Gastroesophageal sphincter (tissue), 4 donors: Measurements from ENCODE around the gene CASQ1. TPM values are rescaled to one million over a fixed set of nuclear protein-coding genes. Genes with fewer than 3 reads are reported as not detected.

Experiments used
- ATAC-seq: fragments of 150-250 bp; one replicate; pipeline ENCODE4 v1.9.1; 2016; ENCODE audit warnings: mild to moderate bottlenecking, moderate library complexity
- H3K27ac ChIP-seq, 4 donors: fragments of 200-600 bp; sonication (generic) in 3 of 4; 1 replicate in 3 of 4; 2 replicates in 1 of 4; pipeline ENCODE4 v1.5.1; 2016 to 2019
- H3K27me3 ChIP-seq: fragments of 200-600 bp; sonication (generic); one replicate; pipeline ENCODE4 v1.5.1; 2019
- H3K36me3 ChIP-seq, 2 donors: fragments of 200-600 bp; sonication (generic); one replicate each; pipeline ENCODE4 v1.5.1; 2019; ENCODE audit warnings: control low read depth in 1 of 2
- H3K4me1 ChIP-seq, 3 donors: fragments of 200-600 bp; sonication (generic); 1 replicate in 2 of 3; 2 replicates in 1 of 3; pipeline ENCODE4 v1.5.1; 2016 to 2019; ENCODE audit warnings: control low read depth in 2 of 3
- H3K4me3 ChIP-seq, 2 donors: fragments of 200-600 bp; sonication (generic); one replicate each; pipeline ENCODE4 v1.5.1; 2019; ENCODE audit warnings: mild to moderate bottlenecking in 1 of 2, moderate library complexity in 1 of 2
- H3K9me3 ChIP-seq, 3 donors: fragments of 200-600 bp; sonication (generic); one replicate each; pipeline ENCODE4 v1.5.1; 2017 to 2019; ENCODE audit warnings: control low read depth in 2 of 3
- CTCF ChIP-seq, 4 experiments: fragments of 200-600 bp in 2 of 4; fragments of 450-650 bp in 2 of 4; sonication (generic) in 1 of 4; IDR thresholded peaks; one replicate each; pipeline ENCODE4 v1.5.1; 2017 to 2019; ENCODE audit warnings: antibody characterized with exemption in 4 of 4, mild to moderate bottlenecking in 2 of 4, moderate library complexity in 2 of 4
- EP300 ChIP-seq: sonication (generic); formaldehyde crosslinking; IDR thresholded peaks from one replicate; pipeline ENCODE4 v1.6.1; 2017; ENCODE audit warnings: antibody characterized with exemption, mild to moderate bottlenecking
- POLR2A ChIP-seq, 2 donors: fragments of 450-650 bp; IDR thresholded peaks; one replicate each; pipeline ENCODE4 v1.6.1; 2017; ENCODE audit warnings: antibody characterized with exemption in 2 of 2, mild to moderate bottlenecking in 2 of 2, moderate library complexity in 1 of 2
- POLR2AphosphoS5 ChIP-seq: sonication (generic); formaldehyde crosslinking; IDR thresholded peaks from one replicate; pipeline ENCODE4 v1.6.1; 2017; ENCODE audit warnings: antibody characterized with exemption
- WGBS, 2 donors: methylation state at CpG; one replicate each; pipeline ENCODE4 v1.1.5; 2018; ENCODE audit warnings: low coverage in 1 of 2; 5-methylcytosine and 5-hydroxymethylcytosine counted together
- total RNA-seq, 4 donors: library from RNA; depleted of rRNA; stranded (reverse); fragments of >200 nt; gene quantifications; one replicate each; pipeline ENCODE4 v1.1.0, GENCODE V29; 2016

CASQ1 gene
- total RNA-seq, 4 donors from 2014 or later: 1.3 to 8.8 (median 2.2) TPM

GRCh38 chr1:160178731-160179130 lies 11.6 kb upstream of the CASQ1 start:
- no peak for ATAC-seq
- Histone ChIP-seq H3K4me3 (no peak overlapping the region), H3K9me3 (no peaks in the 10 kb centered on the region), H3K36me3 (no peaks in the 10 kb centered on the region), H3K4me1 (no peaks in the 10 kb centered on the region), H3K27me3 (no peaks in the 10 kb centered on the region), H3K27ac (no peak overlapping the region)
- WGBS, 2 donors: 89 to 93% methylated on average over 2 of the region's 2 CpGs
- no peak for TF ChIP-seq POLR2AphosphoS5
- TF ChIP-seq POLR2A (IDR thresholded peaks at IDR 0.05): no peak
- no peak for TF ChIP-seq EP300
- no peak for TF ChIP-seq CTCF (IDR thresholded peaks at IDR 0.05)

- TF ChIP-seq EP300: no peak
- no peak for TF ChIP-seq POLR2A (IDR thresholded peaks at IDR 0.05)
- TF ChIP-seq CTCF (IDR thresholded peaks at IDR 0.05): no peak
- no peak for TF ChIP-seq POLR2AphosphoS5
- no peak for ATAC-seq
Measured at GRCh38 chr1:160179336-160179735, 11.0 kb upstream of the CASQ1 start.

GRCh38 chr1:160186246-160186645 lies 4.1 kb upstream of the CASQ1 start:
- Histone ChIP-seq H3K4me1 (peaks cover 0 to 21% (median 8%) of the 10 kb centered on the region in 3 donors), H3K27ac (no peak overlapping the region), H3K4me3 (no peak overlapping the region), H3K27me3 (no peaks in the 10 kb centered on the region), H3K36me3 (no peaks in the 10 kb centered on the region), H3K9me3 (no peaks in the 10 kb centered on the region)
- WGBS, 2 donors: 88 to 100% methylated on average over 1 to 7 of the region's 7 CpGs
- TF ChIP-seq EP300: no peak
- ATAC-seq: no peak

More at GRCh38 chr1:160179336-160179735, 11.0 kb upstream of the CASQ1 start:
- Histone ChIP-seq H3K36me3 (no peaks in the 10 kb centered on the region), H3K27me3 (no peaks in the 10 kb centered on the region), H3K27ac (no peak overlapping the region), H3K4me3 (no peak overlapping the region), H3K9me3 (no peaks in the 10 kb centered on the region), H3K4me1 (no peaks in the 10 kb centered on the region)
- WGBS, 2 donors: 85 to 94% methylated on average over 4 of the region's 4 CpGs

GRCh38 chr1:160186729-160187128 lies 3.6 kb upstream of the CASQ1 start:
- Histone ChIP-seq H3K9me3 (no peaks in the 10 kb centered on the region), H3K4me1 (peaks cover 0 to 26% (median 8%) of the 10 kb centered on the region in 3 donors), H3K4me3 (no peak overlapping the region), H3K27me3 (no peaks in the 10 kb centered on the region), H3K27ac (no peak overlapping the region), H3K36me3 (no peaks in the 10 kb centered on the region)
- WGBS, 2 donors: 80% methylated on average over 2 of the region's 2 CpGs; no CpG with 5 or more reads in 1 of the 2 donors
- no peak for TF ChIP-seq EP300
- ATAC-seq: no peak

GRCh38 chr1:160187407-160187806 lies 3.0 kb upstream of the CASQ1 start:
- no peak for ATAC-seq

More at GRCh38 chr1:160187407-160187806, 3.0 kb upstream of the CASQ1 start:
- H3K27ac ChIP-seq: no peak overlapping the region
- peaks cover 0 to 33% (median 8%) of the 10 kb centered on the region in 3 donors for H3K4me1 ChIP-seq
- H3K27me3 ChIP-seq: no peaks in the 10 kb centered on the region
- no peaks in the 10 kb centered on the region for H3K36me3 ChIP-seq
- no peaks in the 10 kb centered on the region for H3K9me3 ChIP-seq
- TF ChIP-seq EP300 (no peak), POLR2A (IDR thresholded peaks at IDR 0.05) (no peak), POLR2AphosphoS5 (no peak), CTCF (IDR thresholded peaks at IDR 0.05) (no peak)
- 64 to 100% methylated on average over 2 to 5 of the region's 7 CpGs for WGBS, 2 donors
- H3K4me3 ChIP-seq: no peak overlapping the region
